ENCODE measurements around the gene SLC12A8.

SLC12A8 gene

GRCh38 chr3:125129512-125129997 is 83.0 kb downstream of the SLC12A8 start:
- TF ChIP-seq MYC (IDR thresholded peaks at IDR 0.05; ENCODE audit: low read depth, low read length) = no peak
- H3K4me3 ChIP-seq (ENCODE audit: low read depth, low read length) = no peak overlapping the region
- DNase-seq (ENCODE audit: low read depth) = peak; percentile 34

GRCh38 chr3:125128861-125129501 is 83.6 kb downstream of the SLC12A8 start:
- peak; percentile 58 for DNase-seq (ENCODE audit: low read depth)
- TF ChIP-seq MAX (IDR thresholded peaks at IDR 0.05; ENCODE audit: low read depth, low read length) (0 out of 2 replicates have a peak, but pooled peaks have one; percentile 35), CTCF (IDR thresholded peaks at IDR 0.05; ENCODE audit: low read depth, low read length) (no peak), MYC (IDR thresholded peaks at IDR 0.05; ENCODE audit: low read depth, low read length) (peak; percentile 17; the same call in 1 of the 2 replicates)

GRCh38 chr3:125126323-125126722 is 86.2 kb downstream of the SLC12A8 start:
- TF ChIP-seq POLR2A (IDR thresholded peaks at IDR 0.05; ENCODE audit: extremely low read depth, insufficient read length) = no peak
- no peak for TF ChIP-seq MYC (IDR thresholded peaks at IDR 0.05; ENCODE audit: low read depth, low read length)
- TF ChIP-seq CTCF (IDR thresholded peaks at IDR 0.05; ENCODE audit: low read depth, low read length) = no peak
- no peak for TF ChIP-seq MAX (IDR thresholded peaks at IDR 0.05; ENCODE audit: low read depth, low read length)
- no peak overlapping the region for H3K4me3 ChIP-seq (ENCODE audit: low read depth, low read length)
- no peak for DNase-seq (ENCODE audit: low read depth)

More at GRCh38 chr3:125128861-125129501, 83.6 kb downstream of the SLC12A8 start:
- H3K4me3 ChIP-seq (ENCODE audit: low read depth, low read length) = no peak overlapping the region

GRCh38 chr3:125125821-125126245 is 86.7 kb downstream of the SLC12A8 start:
- peak; percentile 75 for DNase-seq (ENCODE audit: low read depth)
- TF ChIP-seq MAX (IDR thresholded peaks at IDR 0.05; ENCODE audit: low read depth, low read length) (no peak), CTCF (IDR thresholded peaks at IDR 0.05; ENCODE audit: low read depth, low read length) (no peak), POLR2A (IDR thresholded peaks at IDR 0.05; ENCODE audit: extremely low read depth, insufficient read length) (no peak), MYC (IDR thresholded peaks at IDR 0.05; ENCODE audit: low read depth, low read length) (no peak)
- H3K4me3 ChIP-seq (ENCODE audit: low read depth, low read length) = no peak overlapping the region

GRCh38 chr3:125123451-125124305 is 88.9 kb downstream of the SLC12A8 start:
- TF ChIP-seq MYC (IDR thresholded peaks at IDR 0.05; ENCODE audit: low read depth, low read length) (no peak), MAX (IDR thresholded peaks at IDR 0.05; ENCODE audit: low read depth, low read length) (no peak), CTCF (IDR thresholded peaks at IDR 0.05; ENCODE audit: low read depth, low read length) (no peak), POLR2A (IDR thresholded peaks at IDR 0.05; ENCODE audit: extremely low read depth, insufficient read length) (no peak)
- DNase-seq (ENCODE audit: low read depth) = no peak
- H3K4me3 ChIP-seq (ENCODE audit: low read depth, low read length) = no peak overlapping the region
